CD4-positive, alpha-beta memory T cell (primary cell): Measurements from ENCODE around the gene HAP1. TPM values are rescaled to one million over a fixed set of nuclear protein-coding genes. Genes with fewer than 3 reads are reported as not detected.

Experiments
- polyA plus RNA-seq, 2 donors: library from polyadenylated mRNA; unstranded; fragments of 300-500 nt; fragmentation: Illumina TruSeq; gene quantifications; one replicate each; pipeline ENCODE4 v1.2.3, GENCODE V29; 2021
- total RNA-seq, 2 experiments: library from RNA; stranded (reverse); gene quantifications; one replicate each; pipeline ENCODE4 v1.2.3, GENCODE V29; 2021

Gene HAP1
- total and polyA plus RNA-seq, 4 experiments from 2014 or later, result 0.29 to 0.33 TPM; not detected in 2

Other genes with a start within 250 kb of the HAP1 start
- not detected for gene KRT36, start 244.7 kb downstream of the HAP1 start, total RNA-seq
- not detected for gene KRT36, start 244.7 kb downstream of the HAP1 start, polyA plus RNA-seq
- not detected for gene KRT13, start 229.0 kb downstream of the HAP1 start, total RNA-seq
- gene KRT13, start 229.0 kb downstream of the HAP1 start, polyA plus RNA-seq, result not detected
- gene KRT15, start 215.8 kb downstream of the HAP1 start, total RNA-seq, result not detected
- not detected for gene KRT15, start 215.8 kb downstream of the HAP1 start, polyA plus RNA-seq
- not detected for gene KRT19, start 206.3 kb downstream of the HAP1 start, total RNA-seq
- not detected for gene KRT19, start 206.3 kb downstream of the HAP1 start, polyA plus RNA-seq
- gene KRT9, start 162.6 kb downstream of the HAP1 start, total RNA-seq, result not detected
- gene KRT9, start 162.6 kb downstream of the HAP1 start, polyA plus RNA-seq, result not detected
- not detected for gene KRT14, start 147.7 kb downstream of the HAP1 start, total RNA-seq
- gene KRT14, start 147.7 kb downstream of the HAP1 start, polyA plus RNA-seq, result not detected
- gene KRT16, start 121.9 kb downstream of the HAP1 start, total RNA-seq, result not detected
- gene KRT16, start 121.9 kb downstream of the HAP1 start, polyA plus RNA-seq, result not detected
- not detected for gene KRT17, start 110.1 kb downstream of the HAP1 start, total RNA-seq
- gene KRT17, start 110.1 kb downstream of the HAP1 start, polyA plus RNA-seq, result not detected
- 100 to 1,000 TPM; 776 to 839 TPM for gene EIF1, start 45.8 kb downstream of the HAP1 start, total RNA-seq
- 1,000 to 10,000 TPM; 1,081 to 1,611 TPM for gene EIF1, start 45.8 kb downstream of the HAP1 start, polyA plus RNA-seq
- gene GAST, start 22.3 kb downstream of the HAP1 start, total RNA-seq, result not detected
- not detected for gene GAST, start 22.3 kb downstream of the HAP1 start, polyA plus RNA-seq
- gene JUP, start 52.1 kb upstream of the HAP1 start, total RNA-seq, result under 1 TPM in 1 of 2 experiments, not detected in 1; 0.15 TPM
- under 1 TPM in 1 of 2 donors, not detected in 1; 0.69 TPM for gene JUP, start 52.1 kb upstream of the HAP1 start, polyA plus RNA-seq
- 1 to 10 TPM; 5.9 to 6.8 TPM for gene P3H4, start 77.3 kb upstream of the HAP1 start, total RNA-seq
- gene P3H4, start 77.3 kb upstream of the HAP1 start, polyA plus RNA-seq, result 1 to 10 TPM; 1.4 to 4.2 TPM
- gene FKBP10, start 78.4 kb upstream of the HAP1 start, total RNA-seq, result not detected
- not detected for gene FKBP10, start 78.4 kb upstream of the HAP1 start, polyA plus RNA-seq
- 10 to 100 TPM; 20.9 to 22.3 TPM for gene NT5C3B, start 101.6 kb upstream of the HAP1 start, total RNA-seq
- 10 to 100 TPM; 41.5 to 42.1 TPM for gene NT5C3B, start 101.6 kb upstream of the HAP1 start, polyA plus RNA-seq
- gene KLHL10, start 103.2 kb upstream of the HAP1 start, total RNA-seq, result not detected
- not detected for gene KLHL10, start 103.2 kb upstream of the HAP1 start, polyA plus RNA-seq
- 10 to 100 TPM; 20.6 to 20.8 TPM for gene KLHL11, start 130.8 kb upstream of the HAP1 start, total RNA-seq
- 1 to 10 TPM; 1.0 to 7.6 TPM for gene KLHL11, start 130.8 kb upstream of the HAP1 start, polyA plus RNA-seq
- gene ACLY, start 184.3 kb upstream of the HAP1 start, total RNA-seq, result 10 to 100 TPM; 84.4 to 88.5 TPM
- gene ACLY, start 184.3 kb upstream of the HAP1 start, polyA plus RNA-seq, result 10 to 100 TPM; 58.7 to 72.1 TPM
- gene ODAD4, start 196.0 kb upstream of the HAP1 start, total RNA-seq, result under 1 TPM in 1 of 2 experiments, not detected in 1; 0.20 TPM
- gene ODAD4, start 196.0 kb upstream of the HAP1 start, polyA plus RNA-seq, result under 1 TPM in 1 of 2 donors, not detected in 1; 0.11 TPM
- 10 to 100 TPM; 31.0 to 36.9 TPM for gene CNP, start 232.2 kb upstream of the HAP1 start, total RNA-seq
- gene CNP, start 232.2 kb upstream of the HAP1 start, polyA plus RNA-seq, result 10 to 100 TPM; 23.6 to 35.7 TPM